Fibroblast of mammary gland (primary cell): ENCODE measurements around the gene CASZ1.

Experiments used
- DNase-seq: peaks from one replicate; pipeline ENCODE4 v3.0.0-alpha.2; 2010; ENCODE audit warnings: low read depth
- H3K4me3 ChIP-seq: 2 replicates; pipeline ENCODE4 v1.5.1; 2011; ENCODE audit warnings: low read depth, mild to moderate bottlenecking, low read length, moderate library complexity; ENCODE audit not compliant: control insufficient read depth
- TF ChIP-seq, protein P1 (sequence below): conservative IDR thresholded peaks from 2 replicates; pipeline ENCODE4 v1.5.1; 2011; ENCODE audit warnings: low read depth, low read length, inconsistent platforms; ENCODE audit not compliant: control insufficient read depth, insufficient read depth

Gene CASZ1

DNA sequence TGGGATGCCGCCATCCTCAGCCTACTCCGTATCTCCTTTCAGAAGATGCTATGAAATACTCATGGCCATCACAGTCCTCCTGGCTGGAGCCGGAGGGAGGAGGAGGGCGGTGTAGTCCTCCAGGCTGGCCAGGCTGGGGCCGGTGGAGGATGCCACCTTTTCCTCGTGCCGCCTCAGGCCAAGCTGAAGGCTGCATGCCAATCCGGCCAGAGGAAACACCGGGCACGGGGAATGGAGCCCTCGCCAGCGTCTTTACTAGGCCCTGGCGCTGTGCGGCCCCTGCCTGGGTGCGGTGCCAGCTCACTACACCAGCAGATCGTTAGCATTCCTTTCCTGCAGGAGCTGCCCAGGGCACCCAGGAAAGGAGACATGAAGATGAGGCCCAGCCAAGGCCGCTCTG is 70.1 kb downstream of the CASZ1 start:
- no peak for DNase-seq
- TF ChIP-seq, protein P1, sequence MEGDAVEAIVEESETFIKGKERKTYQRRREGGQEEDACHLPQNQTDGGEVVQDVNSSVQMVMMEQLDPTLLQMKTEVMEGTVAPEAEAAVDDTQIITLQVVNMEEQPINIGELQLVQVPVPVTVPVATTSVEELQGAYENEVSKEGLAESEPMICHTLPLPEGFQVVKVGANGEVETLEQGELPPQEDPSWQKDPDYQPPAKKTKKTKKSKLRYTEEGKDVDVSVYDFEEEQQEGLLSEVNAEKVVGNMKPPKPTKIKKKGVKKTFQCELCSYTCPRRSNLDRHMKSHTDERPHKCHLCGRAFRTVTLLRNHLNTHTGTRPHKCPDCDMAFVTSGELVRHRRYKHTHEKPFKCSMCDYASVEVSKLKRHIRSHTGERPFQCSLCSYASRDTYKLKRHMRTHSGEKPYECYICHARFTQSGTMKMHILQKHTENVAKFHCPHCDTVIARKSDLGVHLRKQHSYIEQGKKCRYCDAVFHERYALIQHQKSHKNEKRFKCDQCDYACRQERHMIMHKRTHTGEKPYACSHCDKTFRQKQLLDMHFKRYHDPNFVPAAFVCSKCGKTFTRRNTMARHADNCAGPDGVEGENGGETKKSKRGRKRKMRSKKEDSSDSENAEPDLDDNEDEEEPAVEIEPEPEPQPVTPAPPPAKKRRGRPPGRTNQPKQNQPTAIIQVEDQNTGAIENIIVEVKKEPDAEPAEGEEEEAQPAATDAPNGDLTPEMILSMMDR, result no peak
- no peak overlapping the region for H3K4me3 ChIP-seq

GRCh38 chr1:10724948-10725847 is 71.2 kb downstream of the CASZ1 start:
- no peak overlapping the region for H3K4me3 ChIP-seq
- peak; percentile 70 for DNase-seq
- TF ChIP-seq, protein P1, result no peak

DNA sequence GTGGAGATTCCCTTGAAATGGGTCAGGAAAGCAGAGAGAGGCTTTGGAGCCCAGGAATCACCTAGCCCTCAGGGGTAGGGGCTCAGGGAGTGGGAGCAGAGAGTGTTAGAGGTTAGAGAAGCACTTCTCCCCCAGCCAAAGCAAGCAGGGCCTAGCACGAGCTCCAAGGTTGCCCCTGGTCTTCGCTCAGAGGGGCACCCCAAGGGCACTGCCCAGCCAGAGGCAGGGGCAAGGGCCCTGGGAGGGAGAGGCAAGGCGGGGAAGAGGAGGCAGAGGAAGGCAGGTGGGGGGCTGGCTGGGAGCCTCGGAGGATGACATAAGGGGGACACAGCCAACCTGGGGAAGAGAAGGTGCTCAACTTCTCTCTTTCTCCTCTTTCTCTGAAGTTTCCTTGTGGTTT is 71.9 kb downstream of the CASZ1 start:
- no peak overlapping the region for H3K4me3 ChIP-seq
- TF ChIP-seq, protein P1, result no peak
- no peak for DNase-seq

DNA sequence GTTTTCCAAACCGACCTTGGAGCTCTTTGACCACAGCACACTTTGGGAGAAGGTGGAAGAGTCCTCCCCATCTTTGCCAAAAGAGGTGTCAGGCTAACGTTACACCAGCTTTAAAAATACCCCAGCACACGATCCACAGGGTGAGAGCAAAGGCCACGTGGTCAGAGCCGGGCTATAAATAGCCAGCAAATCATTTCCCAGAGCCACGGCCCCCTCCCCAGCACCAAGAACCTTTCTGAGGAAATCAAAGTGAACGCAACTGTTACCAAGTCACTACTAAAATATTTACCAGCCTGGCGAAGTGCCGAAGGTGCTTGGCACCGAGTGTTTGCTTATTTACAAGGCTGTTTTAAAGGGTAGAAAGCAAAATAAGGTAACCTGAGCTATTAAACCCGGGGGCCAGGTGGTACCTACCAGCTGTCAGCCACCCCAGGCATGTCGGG is 72.4 kb downstream of the CASZ1 start:
- TF ChIP-seq, protein P1, result no peak
- peak; percentile 36 for DNase-seq
- no peak overlapping the region for H3K4me3 ChIP-seq

DNA sequence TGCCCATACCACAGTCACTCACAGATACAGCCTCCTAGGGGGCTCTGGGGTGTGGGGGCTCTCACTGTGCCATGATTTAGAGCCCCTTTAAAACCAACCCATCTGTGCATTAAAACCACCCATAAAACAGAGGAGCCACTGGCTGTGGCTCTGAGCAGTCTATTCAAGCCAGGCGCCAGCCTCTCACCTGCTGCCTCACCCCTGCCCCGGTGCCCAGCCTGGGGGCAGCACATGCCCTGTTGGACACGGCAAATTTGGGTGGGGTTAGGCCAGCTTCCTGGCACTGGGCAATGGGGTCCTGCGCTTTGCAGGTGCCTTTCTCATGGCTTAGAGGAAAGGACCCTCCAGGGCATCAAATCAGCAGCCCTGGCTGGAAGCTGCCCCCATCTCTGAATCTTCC is 73.1 kb downstream of the CASZ1 start:
- TF ChIP-seq, protein P1, result no peak
- H3K4me3 ChIP-seq, result no peak overlapping the region
- DNase-seq, result no peak

DNA sequence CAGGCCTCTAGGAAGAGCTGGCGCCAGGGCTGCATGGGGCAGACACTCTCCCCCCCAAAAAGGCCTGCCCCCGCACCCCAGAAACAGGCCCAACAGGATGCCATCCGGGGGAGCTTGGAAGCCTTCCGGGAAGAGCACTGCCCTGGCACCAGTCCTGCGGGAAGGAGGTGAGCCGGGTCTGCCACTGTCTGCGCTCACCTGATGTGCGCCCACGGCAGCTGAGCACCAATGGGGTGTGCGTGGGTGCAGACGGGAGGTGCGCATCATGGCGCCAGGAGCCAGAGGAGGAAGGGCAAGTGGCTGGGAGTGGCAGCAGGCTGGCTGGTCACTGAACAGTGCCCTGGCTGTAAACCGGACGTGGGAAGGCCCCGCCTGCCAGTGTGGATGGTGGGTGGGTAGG is 73.6 kb downstream of the CASZ1 start:
- no peak for DNase-seq
- H3K4me3 ChIP-seq, result no peak overlapping the region
- TF ChIP-seq, protein P1, result no peak
